ENCODE results near the gene DUSP8.

DUSP8 gene

DNA sequence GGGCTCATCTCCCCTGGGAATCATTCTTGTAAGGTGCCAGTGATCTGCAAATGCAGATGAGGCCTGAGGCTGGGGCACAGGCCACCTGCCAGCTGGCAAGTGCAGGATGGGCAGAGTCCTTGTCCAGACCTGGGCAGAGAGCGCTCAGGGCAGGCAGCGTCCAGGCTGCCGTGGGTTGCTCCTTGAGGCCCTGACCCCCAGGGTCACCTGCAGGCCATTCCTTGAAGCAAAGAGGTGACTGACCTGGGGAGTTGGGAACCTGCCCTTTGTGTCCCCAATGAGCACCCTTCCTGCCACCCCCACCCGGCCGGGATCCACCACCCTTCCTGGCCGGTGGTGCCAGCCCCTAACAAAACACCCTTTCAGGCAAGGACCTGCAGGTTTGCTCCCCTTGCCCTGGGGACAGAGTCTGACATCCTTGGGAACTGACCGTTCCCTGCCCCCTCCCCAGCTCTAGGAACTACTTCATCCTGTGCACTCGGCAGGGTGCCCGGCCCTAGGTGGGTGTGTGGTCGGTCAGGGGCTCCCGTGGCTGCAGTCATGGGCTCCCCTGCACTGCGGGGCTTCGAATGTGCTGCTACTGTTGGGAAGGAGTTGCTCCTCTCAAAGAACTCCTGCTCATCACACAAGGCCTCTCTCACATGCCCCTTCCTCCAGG, 28.3 kb downstream of the DUSP8 start:
- Histone ChIP-seq H3K27ac (ENCODE audit: low read length) (no peak overlapping the region), H3K9ac (ENCODE audit: low read length) (no peak overlapping the region), H3K79me2 (ENCODE audit: low read length) (no peaks in the 10 kb centered on the region), H2AFZ (ENCODE audit: low read depth, low read length) (no peak overlapping the region), H3K9me3 (ENCODE audit: insufficient read depth, low read length) (no peaks in the 10 kb centered on the region), H3K4me1 (ENCODE audit: low read length) (0 out of 2 replicates have a peak, but pooled peaks cover 3% of the 10 kb centered on the region), H3K27me3 (ENCODE audit: low read depth, low read length) (peaks cover 28% of the 10 kb centered on the region), H3K4me2 (ENCODE audit: low read length) (no peak overlapping the region), H3K4me3 (ENCODE audit: low read length) (no peak overlapping the region), H3K36me3 (replicated peaks; ENCODE audit: low read depth, low read length) (no peaks in the 10 kb centered on the region), H4K20me1 (ENCODE audit: insufficient read depth, low read length) (no peaks in the 10 kb centered on the region)
- no peak for TF ChIP-seq EZH2phosphoT487 (IDR thresholded peaks at IDR 0.05; ENCODE audit: low read depth)
- TF ChIP-seq, protein P1, sequence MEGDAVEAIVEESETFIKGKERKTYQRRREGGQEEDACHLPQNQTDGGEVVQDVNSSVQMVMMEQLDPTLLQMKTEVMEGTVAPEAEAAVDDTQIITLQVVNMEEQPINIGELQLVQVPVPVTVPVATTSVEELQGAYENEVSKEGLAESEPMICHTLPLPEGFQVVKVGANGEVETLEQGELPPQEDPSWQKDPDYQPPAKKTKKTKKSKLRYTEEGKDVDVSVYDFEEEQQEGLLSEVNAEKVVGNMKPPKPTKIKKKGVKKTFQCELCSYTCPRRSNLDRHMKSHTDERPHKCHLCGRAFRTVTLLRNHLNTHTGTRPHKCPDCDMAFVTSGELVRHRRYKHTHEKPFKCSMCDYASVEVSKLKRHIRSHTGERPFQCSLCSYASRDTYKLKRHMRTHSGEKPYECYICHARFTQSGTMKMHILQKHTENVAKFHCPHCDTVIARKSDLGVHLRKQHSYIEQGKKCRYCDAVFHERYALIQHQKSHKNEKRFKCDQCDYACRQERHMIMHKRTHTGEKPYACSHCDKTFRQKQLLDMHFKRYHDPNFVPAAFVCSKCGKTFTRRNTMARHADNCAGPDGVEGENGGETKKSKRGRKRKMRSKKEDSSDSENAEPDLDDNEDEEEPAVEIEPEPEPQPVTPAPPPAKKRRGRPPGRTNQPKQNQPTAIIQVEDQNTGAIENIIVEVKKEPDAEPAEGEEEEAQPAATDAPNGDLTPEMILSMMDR (IDR thresholded peaks at IDR 0.05; ENCODE audit: low read depth, low read length): no peak

DNA sequence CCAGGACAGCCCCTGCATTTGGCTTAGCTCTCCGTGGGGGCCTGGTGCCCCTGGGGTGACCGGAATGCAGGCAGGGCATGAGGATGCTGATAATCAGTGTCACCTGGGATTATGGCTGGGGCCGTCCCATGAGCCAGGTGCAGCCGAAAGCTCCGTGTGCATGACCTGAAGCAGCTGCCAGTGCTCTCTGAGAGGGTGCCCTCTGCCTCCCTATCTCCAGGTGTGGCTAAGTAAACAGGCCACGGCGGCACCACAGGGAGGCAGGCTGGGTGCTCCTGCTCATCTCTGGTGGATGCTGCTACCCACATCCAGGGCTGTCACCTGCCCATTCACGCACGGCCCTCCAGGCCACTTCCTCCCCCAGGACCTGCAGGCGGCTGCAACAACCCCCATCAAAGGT, 29.8 kb downstream of the DUSP8 start:
- no peak overlapping the region for H3K4me3 ChIP-seq (ENCODE audit: low read length)
- H4K20me1 ChIP-seq (ENCODE audit: insufficient read depth, low read length): no peaks in the 10 kb centered on the region
- no peak overlapping the region for H3K27ac ChIP-seq (ENCODE audit: low read length)
- peaks cover 4% of the 10 kb centered on the region; the same call in 1 of the 2 replicates for H3K9me3 ChIP-seq (ENCODE audit: insufficient read depth, low read length)
- H3K79me2 ChIP-seq (ENCODE audit: low read length): peaks cover 3% of the 10 kb centered on the region
- H3K4me1 ChIP-seq (ENCODE audit: low read length): 0 out of 2 replicates have a peak, but pooled peaks cover 3% of the 10 kb centered on the region
- H3K4me2 ChIP-seq (ENCODE audit: low read length): no peak overlapping the region
- no peak for TF ChIP-seq EZH2phosphoT487 (IDR thresholded peaks at IDR 0.05; ENCODE audit: low read depth)
- TF ChIP-seq, protein P1 (IDR thresholded peaks at IDR 0.05; ENCODE audit: low read depth, low read length): no peak
- H3K36me3 ChIP-seq (replicated peaks; ENCODE audit: low read depth, low read length): no peaks in the 10 kb centered on the region
- H3K27me3 ChIP-seq (ENCODE audit: low read depth, low read length): peaks cover 37% of the 10 kb centered on the region
- no peak overlapping the region for H3K9ac ChIP-seq (ENCODE audit: low read length)
- H2AFZ ChIP-seq (ENCODE audit: low read depth, low read length): no peak overlapping the region

DNA sequence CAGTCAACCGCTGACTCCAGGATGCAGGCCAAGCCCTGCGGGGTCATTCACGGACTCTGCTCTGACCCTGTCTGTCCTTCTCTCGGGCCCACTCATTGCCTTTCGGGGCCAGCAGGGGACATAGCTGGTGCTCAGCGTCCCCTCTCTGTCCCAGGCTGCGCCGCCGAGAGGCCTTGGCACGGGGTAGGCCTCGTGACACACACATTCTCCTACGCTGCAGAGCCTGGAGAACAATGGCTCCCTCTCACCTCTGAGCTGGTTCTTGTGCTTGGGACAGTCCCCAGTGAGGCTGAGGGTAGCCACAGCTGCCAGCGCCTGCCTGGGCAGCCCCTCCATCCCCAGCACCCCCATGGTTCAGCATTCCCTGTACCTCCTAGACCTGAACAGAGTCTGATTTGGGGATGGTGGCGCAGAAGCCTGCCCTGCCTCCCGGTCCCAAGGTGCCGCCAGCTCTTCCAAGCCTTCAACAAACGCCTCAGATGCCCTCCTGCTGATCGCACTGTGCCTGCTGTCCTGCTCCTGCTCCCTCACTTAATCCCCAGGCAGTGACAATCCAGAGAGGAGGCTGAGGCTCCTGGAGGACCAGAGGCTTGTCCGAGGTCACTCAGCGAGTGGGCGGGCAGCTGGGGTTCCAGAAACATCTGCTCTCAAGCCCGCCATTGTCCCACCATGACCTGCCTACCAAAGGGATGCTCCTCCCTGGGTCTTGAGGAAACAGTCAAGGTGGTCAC, 30.4 kb downstream of the DUSP8 start:
- H3K4me1 ChIP-seq (ENCODE audit: low read length): 0 out of 2 replicates have a peak, but pooled peaks cover 3% of the 10 kb centered on the region
- H3K9me3 ChIP-seq (ENCODE audit: insufficient read depth, low read length): peaks cover 4% of the 10 kb centered on the region; the same call in 1 of the 2 replicates
- peaks cover 2% of the 10 kb centered on the region; the same call in 1 of the 2 replicates for H4K20me1 ChIP-seq (ENCODE audit: insufficient read depth, low read length)
- H3K79me2 ChIP-seq (ENCODE audit: low read length): peaks cover 8% of the 10 kb centered on the region
- no peak overlapping the region for H2AFZ ChIP-seq (ENCODE audit: low read depth, low read length)
- H3K9ac ChIP-seq (ENCODE audit: low read length): no peak overlapping the region
- H3K4me3 ChIP-seq (ENCODE audit: low read length): no peak overlapping the region
- no peak overlapping the region for H3K4me2 ChIP-seq (ENCODE audit: low read length)
- H3K27me3 ChIP-seq (ENCODE audit: low read depth, low read length): peaks cover 37% of the 10 kb centered on the region
- no peak for TF ChIP-seq EZH2phosphoT487 (IDR thresholded peaks at IDR 0.05; ENCODE audit: low read depth)
- TF ChIP-seq, protein P1 (IDR thresholded peaks at IDR 0.05; ENCODE audit: low read depth, low read length): no peak
- H3K27ac ChIP-seq (ENCODE audit: low read length): no peak overlapping the region
- no peaks in the 10 kb centered on the region for H3K36me3 ChIP-seq (replicated peaks; ENCODE audit: low read depth, low read length)

DNA sequence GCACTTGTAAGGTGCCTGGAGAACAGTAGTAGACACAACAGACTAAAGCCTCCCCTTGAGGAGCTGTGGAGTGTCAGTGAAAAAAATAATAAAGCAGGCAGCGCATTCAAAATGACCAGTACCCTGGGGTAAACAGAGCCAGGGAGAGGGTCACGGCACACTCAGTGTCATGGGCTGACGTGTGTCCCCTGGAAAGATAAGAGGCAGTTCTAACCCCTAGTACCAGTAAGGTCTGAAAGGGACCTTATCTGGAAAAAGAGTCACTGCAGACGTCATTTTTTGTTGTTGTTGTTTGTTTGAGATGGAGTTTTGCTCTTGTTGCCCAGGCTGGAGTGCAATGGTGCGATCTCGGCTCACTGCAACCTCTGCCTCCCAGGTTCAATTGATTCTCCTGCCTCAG, 32.0 kb downstream of the DUSP8 start:
- peaks cover 8% of the 10 kb centered on the region; the same call in 1 of the 2 replicates for H4K20me1 ChIP-seq (ENCODE audit: insufficient read depth, low read length)
- no peak overlapping the region for H3K4me2 ChIP-seq (ENCODE audit: low read length)
- TF ChIP-seq, protein P1 (IDR thresholded peaks at IDR 0.05; ENCODE audit: low read depth, low read length): no peak
- TF ChIP-seq EZH2phosphoT487 (IDR thresholded peaks at IDR 0.05; ENCODE audit: low read depth): no peak
- H3K4me1 ChIP-seq (ENCODE audit: low read length): 0 out of 2 replicates have a peak, but pooled peaks cover 3% of the 10 kb centered on the region
- no peak overlapping the region for H3K9ac ChIP-seq (ENCODE audit: low read length)
- H3K79me2 ChIP-seq (ENCODE audit: low read length): peaks cover 22% of the 10 kb centered on the region
- H3K36me3 ChIP-seq (replicated peaks; ENCODE audit: low read depth, low read length): peaks cover 5% of the 10 kb centered on the region
- peaks cover 27% of the 10 kb centered on the region for H3K27me3 ChIP-seq (ENCODE audit: low read depth, low read length)
- H2AFZ ChIP-seq (ENCODE audit: low read depth, low read length): no peak overlapping the region
- peaks cover 4% of the 10 kb centered on the region; the same call in 1 of the 2 replicates for H3K9me3 ChIP-seq (ENCODE audit: insufficient read depth, low read length)
- H3K27ac ChIP-seq (ENCODE audit: low read length): no peak overlapping the region
- no peak overlapping the region for H3K4me3 ChIP-seq (ENCODE audit: low read length)

Data from OCI-LY3 (cell line).